ENCODE results near the gene GNAL.

Gene GNAL

DNA sequence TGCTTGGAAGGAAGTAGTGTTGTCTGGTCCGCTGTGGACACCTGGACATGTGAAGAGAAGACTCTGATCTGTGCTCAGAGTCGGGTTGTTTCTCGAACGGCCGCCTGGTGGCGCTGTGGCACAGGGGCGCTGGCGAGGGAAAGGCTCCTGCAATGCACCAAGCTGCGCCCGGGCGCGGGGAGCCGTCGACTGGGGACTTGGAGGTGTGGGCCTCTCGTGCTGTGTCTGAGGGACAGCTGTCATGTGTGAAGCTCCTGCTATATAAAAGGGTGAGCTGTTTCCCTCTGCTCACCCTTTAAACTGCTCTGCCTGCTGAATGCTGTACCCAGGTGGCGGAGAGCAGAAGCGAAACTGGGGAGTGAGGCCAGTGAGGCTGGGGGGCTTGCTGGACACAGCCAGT, 44.0 kb downstream of the GNAL start:
- H3K4me3 ChIP-seq (ENCODE audit: low read depth, low read length), result no peak overlapping the region
- TF ChIP-seq, protein P1, sequence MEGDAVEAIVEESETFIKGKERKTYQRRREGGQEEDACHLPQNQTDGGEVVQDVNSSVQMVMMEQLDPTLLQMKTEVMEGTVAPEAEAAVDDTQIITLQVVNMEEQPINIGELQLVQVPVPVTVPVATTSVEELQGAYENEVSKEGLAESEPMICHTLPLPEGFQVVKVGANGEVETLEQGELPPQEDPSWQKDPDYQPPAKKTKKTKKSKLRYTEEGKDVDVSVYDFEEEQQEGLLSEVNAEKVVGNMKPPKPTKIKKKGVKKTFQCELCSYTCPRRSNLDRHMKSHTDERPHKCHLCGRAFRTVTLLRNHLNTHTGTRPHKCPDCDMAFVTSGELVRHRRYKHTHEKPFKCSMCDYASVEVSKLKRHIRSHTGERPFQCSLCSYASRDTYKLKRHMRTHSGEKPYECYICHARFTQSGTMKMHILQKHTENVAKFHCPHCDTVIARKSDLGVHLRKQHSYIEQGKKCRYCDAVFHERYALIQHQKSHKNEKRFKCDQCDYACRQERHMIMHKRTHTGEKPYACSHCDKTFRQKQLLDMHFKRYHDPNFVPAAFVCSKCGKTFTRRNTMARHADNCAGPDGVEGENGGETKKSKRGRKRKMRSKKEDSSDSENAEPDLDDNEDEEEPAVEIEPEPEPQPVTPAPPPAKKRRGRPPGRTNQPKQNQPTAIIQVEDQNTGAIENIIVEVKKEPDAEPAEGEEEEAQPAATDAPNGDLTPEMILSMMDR (IDR thresholded peaks at IDR 0.05; ENCODE audit: borderline replicate concordance, insufficient read depth, low read depth, low read length), result peak; percentile 91

DNA sequence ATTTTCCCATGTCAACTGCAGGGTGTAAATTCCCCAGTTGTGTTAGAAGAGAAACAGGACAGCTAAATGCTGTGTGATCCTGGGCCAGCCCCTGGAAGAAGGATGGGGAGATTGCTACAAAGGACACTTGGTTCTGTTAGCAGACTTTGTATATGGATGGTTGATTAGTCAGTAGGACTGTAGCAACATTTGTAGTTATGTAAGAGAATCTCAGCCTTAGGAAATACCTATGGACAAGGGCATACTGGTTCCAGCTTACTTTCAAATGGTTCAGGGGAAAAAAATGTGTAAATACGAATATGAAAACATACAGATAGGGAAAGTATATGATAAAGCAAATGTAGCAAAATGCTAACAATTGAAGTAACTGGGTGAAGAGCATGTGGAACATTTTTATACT, 47.6 kb downstream of the GNAL start:
- TF ChIP-seq, protein P1 (IDR thresholded peaks at IDR 0.05; ENCODE audit: borderline replicate concordance, insufficient read depth, low read depth, low read length), result no peak
- no peak overlapping the region for H3K4me3 ChIP-seq (ENCODE audit: low read depth, low read length)

DNA sequence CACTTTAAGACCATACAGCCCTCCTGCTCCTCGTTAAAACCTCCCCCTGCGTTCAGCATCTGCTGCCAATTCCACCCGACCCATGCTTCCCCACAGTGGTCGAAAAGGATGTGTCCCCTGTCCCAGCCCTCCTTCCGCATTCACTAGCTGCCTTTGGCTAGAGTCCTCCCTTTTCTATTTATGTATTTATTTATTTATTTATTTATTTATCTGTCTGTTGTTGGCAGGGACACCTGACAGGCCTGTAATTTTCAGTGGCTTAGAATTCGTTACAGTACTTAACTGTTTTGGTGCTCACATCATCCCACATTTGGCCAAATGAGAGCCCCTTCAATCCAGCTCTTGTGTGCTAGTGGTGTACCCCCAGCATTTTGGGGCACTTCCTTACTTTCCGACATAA, 50.8 kb downstream of the GNAL start:
- H3K4me3 ChIP-seq (ENCODE audit: low read depth, low read length), result no peak overlapping the region
- TF ChIP-seq, protein P1 (IDR thresholded peaks at IDR 0.05; ENCODE audit: borderline replicate concordance, insufficient read depth, low read depth, low read length), result no peak

DNA sequence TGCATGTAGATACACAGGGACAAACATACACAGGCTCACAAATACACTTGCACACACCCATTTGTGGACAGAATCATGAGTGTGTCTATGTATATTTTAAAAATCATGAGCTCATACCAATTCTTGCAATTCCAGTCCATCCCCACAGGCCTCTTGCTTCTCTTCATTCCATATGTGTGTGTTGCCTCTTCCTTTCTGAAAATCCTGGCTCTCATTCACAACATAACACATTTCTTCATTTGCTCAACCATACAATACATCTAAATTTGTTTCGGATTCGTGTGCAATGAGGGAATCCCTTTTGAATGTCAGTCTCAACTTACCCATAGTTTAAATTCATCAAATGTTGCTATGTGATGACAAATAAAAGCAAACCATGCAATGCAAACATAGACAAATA, 51.4 kb downstream of the GNAL start:
- TF ChIP-seq, protein P1 (IDR thresholded peaks at IDR 0.05; ENCODE audit: borderline replicate concordance, insufficient read depth, low read depth, low read length), result no peak
- no peak overlapping the region for H3K4me3 ChIP-seq (ENCODE audit: low read depth, low read length)

DNA sequence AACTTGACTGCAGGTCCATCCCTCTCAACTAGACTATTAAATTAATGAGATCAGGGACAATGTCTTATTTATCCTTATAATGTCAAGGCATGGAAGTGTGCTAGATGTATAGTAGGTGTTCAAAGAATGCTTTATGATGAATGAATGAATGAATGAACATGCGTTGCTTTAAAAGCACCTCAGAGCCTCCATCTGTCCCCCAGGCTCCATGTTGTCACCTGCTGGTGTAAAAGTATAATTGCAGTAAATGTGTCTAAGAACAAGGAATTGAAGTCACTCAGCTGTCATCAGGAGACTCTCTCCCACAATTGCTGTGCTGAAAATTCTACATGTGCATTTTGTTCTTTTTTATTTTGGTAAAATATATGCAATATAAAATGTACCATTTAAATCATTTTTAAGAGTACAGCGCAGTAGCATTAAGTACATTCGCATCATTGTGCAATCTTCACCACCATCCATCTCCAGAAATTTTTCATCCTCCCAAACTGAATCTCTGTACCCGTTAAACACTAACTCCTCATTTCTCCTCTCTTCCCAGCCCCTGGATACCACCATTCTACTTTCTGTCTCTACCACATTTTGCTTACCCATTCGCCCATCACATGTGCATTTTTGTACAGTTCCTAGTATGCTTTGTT, 52.6 kb downstream of the GNAL start:
- no peak overlapping the region for H3K4me3 ChIP-seq (ENCODE audit: low read depth, low read length)
- TF ChIP-seq, protein P1 (IDR thresholded peaks at IDR 0.05; ENCODE audit: borderline replicate concordance, insufficient read depth, low read depth, low read length), result peak; percentile 62

DNA sequence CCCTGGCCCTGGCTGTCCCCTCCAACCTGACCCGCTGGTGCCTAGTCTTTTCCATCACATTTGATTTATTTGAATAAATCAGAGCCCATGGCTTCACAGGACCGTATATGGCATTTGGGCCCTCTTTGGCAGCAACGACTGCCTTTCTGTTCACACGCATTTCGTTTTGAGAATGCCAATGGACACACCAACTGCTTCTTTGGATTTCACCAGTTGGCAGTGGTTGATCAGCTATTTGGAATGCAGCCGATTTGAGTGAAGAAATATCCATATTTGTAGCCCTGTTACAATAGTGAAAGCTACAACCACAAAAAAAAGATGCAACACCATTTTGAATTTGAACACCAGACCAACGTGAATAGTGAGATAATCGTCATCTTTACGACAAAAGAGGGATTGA, 56.5 kb downstream of the GNAL start:
- TF ChIP-seq, protein P1 (IDR thresholded peaks at IDR 0.05; ENCODE audit: borderline replicate concordance, insufficient read depth, low read depth, low read length), result no peak
- no peak overlapping the region for H3K4me3 ChIP-seq (ENCODE audit: low read depth, low read length)

DNA sequence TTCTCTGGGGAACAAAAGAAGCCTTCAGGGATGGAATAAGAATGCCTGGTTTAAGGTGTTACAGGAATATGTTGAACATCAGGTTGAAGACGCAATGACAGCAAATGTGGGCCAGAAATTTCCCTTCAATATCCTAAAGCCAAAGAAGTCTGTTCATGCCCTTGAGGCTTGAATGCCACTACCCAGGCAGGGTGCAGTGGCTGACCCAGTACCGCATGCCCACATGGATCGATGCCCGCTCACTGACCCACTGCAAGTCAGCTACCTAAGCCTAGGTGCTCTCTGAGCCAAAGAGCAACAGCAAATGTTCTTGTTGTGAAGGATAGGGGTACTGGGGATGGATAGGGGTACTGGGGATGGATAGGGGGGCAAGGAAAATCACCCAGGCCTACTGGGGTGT, 58.2 kb downstream of the GNAL start:
- no peak overlapping the region for H3K4me3 ChIP-seq (ENCODE audit: low read depth, low read length)
- TF ChIP-seq, protein P1 (IDR thresholded peaks at IDR 0.05; ENCODE audit: borderline replicate concordance, insufficient read depth, low read depth, low read length), result no peak
